ENCODE measurements around the gene NRARP.
"Not testable (repeated sequence)": the region's sequence is repeated elsewhere in the genome, so short reads cannot be mapped to it uniquely, and the experiment has no call there.

The NRARP gene

GRCh38 chr9:137302118-137302448, at the start of gene NRARP:
NRARP (minus strand) TSS chr9:137302271; CDS start chr9:137301928, 343 bp downstream.
- Histone ChIP-seq H3K9ac (ENCODE audit: low read depth in 1 of 2, low read length in 2 of 2) (peak within 1 kb of the TSS; percentile 90 to 93), H3K36me3 (ENCODE audit: control insufficient read depth in 2 of 2, insufficient read depth in 2 of 2, low read length in 2 of 2) (peaks cover 0 to 3% of the 10 kb centered on the region in 2 donors), H3K4me1 (ENCODE audit: control insufficient read depth in 2 of 2, insufficient read depth in 2 of 2, low read length in 2 of 2) (peaks cover 62 to 64% of the 10 kb centered on the region in 2 donors), H3K9me3 (ENCODE audit: control insufficient read depth in 2 of 2, low read length in 2 of 2) (no peaks in the 10 kb centered on the region), H3K27me3 (ENCODE audit: control insufficient read depth in 2 of 2, insufficient read depth in 2 of 2, low read length in 2 of 2) (peaks cover 3 to 14% of the 10 kb centered on the region in 2 donors), H3K27ac (ENCODE audit: low read depth in 2 of 2, low read length in 2 of 2) (peak within 1 kb of the TSS; percentile 94 to 98), H3K4me3 (ENCODE audit: low read length in 2 of 2) (peak within 1 kb of the TSS; percentile 87 to 90)

- peaks cover 0 to 3% of the 10 kb centered on the region in 2 donors for H3K9me3 ChIP-seq (ENCODE audit: control insufficient read depth in 2 of 2, low read length in 2 of 2)
- no peaks in the 10 kb centered on the region for H3K27me3 ChIP-seq (ENCODE audit: control insufficient read depth in 2 of 2, insufficient read depth in 2 of 2, low read length in 2 of 2)
- H3K36me3 ChIP-seq (ENCODE audit: control insufficient read depth in 2 of 2, insufficient read depth in 2 of 2, low read length in 2 of 2): peaks cover 0 to 4% of the 10 kb centered on the region in 2 donors
- no peak overlapping the region for H3K9ac ChIP-seq (ENCODE audit: low read depth in 1 of 2, low read length in 2 of 2)
- no peak overlapping the region for H3K27ac ChIP-seq (ENCODE audit: low read depth in 2 of 2, low read length in 2 of 2)
- H3K4me1 ChIP-seq (ENCODE audit: control insufficient read depth in 2 of 2, insufficient read depth in 2 of 2, low read length in 2 of 2): no peaks in the 10 kb centered on the region
- H3K4me3 ChIP-seq (ENCODE audit: low read length in 2 of 2): no peak overlapping the region
Observed at GRCh38 chr9:137350696-137351584, 48.9 kb upstream of the NRARP start.

- no peak overlapping the region for H3K4me3 ChIP-seq (ENCODE audit: low read length in 2 of 2)
- no peaks in the 10 kb centered on the region for H3K4me1 ChIP-seq (ENCODE audit: control insufficient read depth in 2 of 2, insufficient read depth in 2 of 2, low read length in 2 of 2)
- H3K9me3 ChIP-seq (ENCODE audit: control insufficient read depth in 2 of 2, low read length in 2 of 2): no peaks in the 10 kb centered on the region
- no peak overlapping the region for H3K9ac ChIP-seq (ENCODE audit: low read depth in 1 of 2, low read length in 2 of 2)
- H3K36me3 ChIP-seq (ENCODE audit: control insufficient read depth in 2 of 2, insufficient read depth in 2 of 2, low read length in 2 of 2): peaks cover 0 to 4% of the 10 kb centered on the region in 2 donors
- no peaks in the 10 kb centered on the region for H3K27me3 ChIP-seq (ENCODE audit: control insufficient read depth in 2 of 2, insufficient read depth in 2 of 2, low read length in 2 of 2)
- no peak overlapping the region for H3K27ac ChIP-seq (ENCODE audit: low read depth in 2 of 2, low read length in 2 of 2)
Observed at GRCh38 chr9:137349471-137350033, 47.5 kb upstream of the NRARP start.

- Histone ChIP-seq H3K27ac (ENCODE audit: low read depth in 2 of 2, low read length in 2 of 2) (no peak overlapping the region), H3K4me3 (ENCODE audit: low read length in 2 of 2) (no peak overlapping the region), H3K27me3 (ENCODE audit: control insufficient read depth in 2 of 2, insufficient read depth in 2 of 2, low read length in 2 of 2) (no peaks in the 10 kb centered on the region), H3K9ac (ENCODE audit: low read depth in 1 of 2, low read length in 2 of 2) (no peak overlapping the region), H3K36me3 (ENCODE audit: control insufficient read depth in 2 of 2, insufficient read depth in 2 of 2, low read length in 2 of 2) (peaks cover 0 to 4% of the 10 kb centered on the region in 2 donors), H3K4me1 (ENCODE audit: control insufficient read depth in 2 of 2, insufficient read depth in 2 of 2, low read length in 2 of 2) (no peaks in the 10 kb centered on the region), H3K9me3 (ENCODE audit: control insufficient read depth in 2 of 2, low read length in 2 of 2) (no peaks in the 10 kb centered on the region)
Observed at GRCh38 chr9:137348769-137349470, 46.8 kb upstream of the NRARP start.

GRCh38 chr9:137347928-137348327, 45.9 kb upstream of the NRARP start:
- Histone ChIP-seq H3K27me3 (ENCODE audit: control insufficient read depth in 2 of 2, insufficient read depth in 2 of 2, low read length in 2 of 2) (no peaks in the 10 kb centered on the region), H3K9ac (ENCODE audit: low read depth in 1 of 2, low read length in 2 of 2) (no peak overlapping the region), H3K4me1 (ENCODE audit: control insufficient read depth in 2 of 2, insufficient read depth in 2 of 2, low read length in 2 of 2) (no peaks in the 10 kb centered on the region), H3K4me3 (ENCODE audit: low read length in 2 of 2) (no peak overlapping the region), H3K9me3 (ENCODE audit: control insufficient read depth in 2 of 2, low read length in 2 of 2) (no peaks in the 10 kb centered on the region), H3K27ac (ENCODE audit: low read depth in 2 of 2, low read length in 2 of 2) (no peak overlapping the region), H3K36me3 (ENCODE audit: control insufficient read depth in 2 of 2, insufficient read depth in 2 of 2, low read length in 2 of 2) (peaks cover 0 to 4% of the 10 kb centered on the region in 2 donors)

GRCh38 chr9:137342482-137342881, 40.4 kb upstream of the NRARP start:
- Histone ChIP-seq H3K9ac (ENCODE audit: low read depth in 1 of 2, low read length in 2 of 2) (no peak overlapping the region), H3K27ac (ENCODE audit: low read depth in 2 of 2, low read length in 2 of 2) (no peak overlapping the region), H3K27me3 (ENCODE audit: control insufficient read depth in 2 of 2, insufficient read depth in 2 of 2, low read length in 2 of 2) (no peaks in the 10 kb centered on the region), H3K4me3 (ENCODE audit: low read length in 2 of 2) (no peak overlapping the region), H3K4me1 (ENCODE audit: control insufficient read depth in 2 of 2, insufficient read depth in 2 of 2, low read length in 2 of 2) (no peaks in the 10 kb centered on the region), H3K9me3 (ENCODE audit: control insufficient read depth in 2 of 2, low read length in 2 of 2) (no peaks in the 10 kb centered on the region), H3K36me3 (ENCODE audit: control insufficient read depth in 2 of 2, insufficient read depth in 2 of 2, low read length in 2 of 2) (no peaks in the 10 kb centered on the region)

GRCh38 chr9:137341227-137341626, 39.2 kb upstream of the NRARP start:
- Histone ChIP-seq H3K36me3 (ENCODE audit: control insufficient read depth in 2 of 2, insufficient read depth in 2 of 2, low read length in 2 of 2) (no peaks in the 10 kb centered on the region), H3K27me3 (ENCODE audit: control insufficient read depth in 2 of 2, insufficient read depth in 2 of 2, low read length in 2 of 2) (no peaks in the 10 kb centered on the region), H3K4me1 (ENCODE audit: control insufficient read depth in 2 of 2, insufficient read depth in 2 of 2, low read length in 2 of 2) (no peaks in the 10 kb centered on the region), H3K4me3 (ENCODE audit: low read length in 2 of 2) (no peak overlapping the region), H3K9me3 (ENCODE audit: control insufficient read depth in 2 of 2, low read length in 2 of 2) (no peaks in the 10 kb centered on the region), H3K9ac (ENCODE audit: low read depth in 1 of 2, low read length in 2 of 2) (no peak overlapping the region), H3K27ac (ENCODE audit: low read depth in 2 of 2, low read length in 2 of 2) (no peak overlapping the region)

GRCh38 chr9:137339908-137340462, 37.9 kb upstream of the NRARP start:
- H3K36me3 ChIP-seq (ENCODE audit: control insufficient read depth in 2 of 2, insufficient read depth in 2 of 2, low read length in 2 of 2); H3K4me3 ChIP-seq (ENCODE audit: low read length in 2 of 2): not testable (repeated sequence)

GRCh38 chr9:137339045-137339907, 37.2 kb upstream of the NRARP start:
- Histone ChIP-seq H3K4me3 (ENCODE audit: low read length in 2 of 2) (no peak overlapping the region), H3K9me3 (ENCODE audit: control insufficient read depth in 2 of 2, low read length in 2 of 2) (no peaks in the 10 kb centered on the region), H3K36me3 (ENCODE audit: control insufficient read depth in 2 of 2, insufficient read depth in 2 of 2, low read length in 2 of 2) (no peaks in the 10 kb centered on the region), H3K4me1 (ENCODE audit: control insufficient read depth in 2 of 2, insufficient read depth in 2 of 2, low read length in 2 of 2) (no peaks in the 10 kb centered on the region), H3K27ac (ENCODE audit: low read depth in 2 of 2, low read length in 2 of 2) (no peak overlapping the region), H3K27me3 (ENCODE audit: control insufficient read depth in 2 of 2, insufficient read depth in 2 of 2, low read length in 2 of 2) (no peaks in the 10 kb centered on the region), H3K9ac (ENCODE audit: low read depth in 1 of 2, low read length in 2 of 2) (no peak overlapping the region)

More at GRCh38 chr9:137339908-137340462, 37.9 kb upstream of the NRARP start:
- not testable (repeated sequence) for H3K27me3 ChIP-seq (ENCODE audit: control insufficient read depth in 2 of 2, insufficient read depth in 2 of 2, low read length in 2 of 2); H3K9me3 ChIP-seq (ENCODE audit: control insufficient read depth in 2 of 2, low read length in 2 of 2); H3K4me1 ChIP-seq (ENCODE audit: control insufficient read depth in 2 of 2, insufficient read depth in 2 of 2, low read length in 2 of 2); H3K27ac ChIP-seq (ENCODE audit: low read depth in 2 of 2, low read length in 2 of 2); H3K9ac ChIP-seq (ENCODE audit: low read depth in 1 of 2, low read length in 2 of 2)
